Fibroblast of skin of scalp (primary cell): Measurements from ENCODE around the gene BACE2.

Experiments used
- DNase-seq: peaks from one replicate; pipeline ENCODE4 v3.0.0-alpha.2; 2013

Gene BACE2

GRCh38 chr21:41325138-41325912, 157.4 kb downstream of the BACE2 start:
- DNase-seq: no peak

DNA sequence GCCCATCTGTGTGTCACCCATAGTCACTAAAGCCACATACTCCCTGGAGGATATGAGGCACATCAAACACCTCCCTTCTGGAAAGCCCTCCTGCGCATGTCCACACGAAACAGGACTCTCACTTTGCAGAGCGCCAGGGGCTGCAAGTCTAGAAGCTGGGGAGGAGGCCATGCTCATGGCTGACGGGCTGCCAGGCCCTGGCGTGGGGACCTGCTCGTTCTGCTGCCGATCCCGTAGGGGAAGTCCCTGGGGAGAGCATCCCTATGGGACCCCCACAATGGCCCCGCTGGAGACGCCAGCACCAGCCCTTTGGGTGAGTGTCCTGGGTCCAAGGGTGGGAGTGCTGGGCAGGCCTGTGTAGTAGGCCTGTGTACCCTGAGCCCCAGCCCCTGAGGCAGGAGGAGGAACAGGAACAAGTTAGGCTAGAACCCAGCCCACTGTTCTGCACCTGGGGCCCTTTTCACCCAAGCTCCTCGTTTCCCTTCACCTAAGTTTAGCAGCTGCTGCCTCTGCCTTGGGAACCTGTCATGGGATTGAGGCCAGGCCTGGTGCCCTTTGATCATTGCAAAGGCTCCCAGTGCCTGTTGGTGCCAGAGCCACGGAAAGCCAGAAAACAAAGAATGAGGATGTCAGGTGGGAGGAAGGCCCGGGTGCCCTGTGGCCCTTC, 158.6 kb downstream of the BACE2 start:
- DNase-seq: no peak

DNA sequence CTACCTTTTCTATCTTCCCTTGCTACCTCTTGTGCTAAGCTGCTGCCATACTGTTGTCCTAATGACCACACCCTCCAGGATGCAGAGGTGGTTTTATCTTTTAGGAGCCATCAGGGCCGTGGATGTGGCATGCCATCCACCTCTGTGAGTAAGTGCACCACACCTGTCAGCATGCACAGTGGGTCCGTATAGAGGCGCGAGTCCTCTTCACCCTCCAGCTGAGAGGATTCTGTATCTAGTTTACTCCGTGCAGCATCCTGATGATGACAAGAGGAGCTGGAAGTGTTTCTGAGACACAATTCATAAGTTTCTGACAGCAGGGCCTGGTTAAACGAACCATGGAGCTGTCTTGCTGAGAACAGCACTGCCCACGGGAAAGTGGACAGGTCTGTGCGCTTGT, 159.8 kb downstream of the BACE2 start:
- no peak for DNase-seq

GRCh38 chr21:41328660-41329607, 161.0 kb downstream of the BACE2 start:
- no peak for DNase-seq
